SU-DHL-6 (cell line): ENCODE measurements around the gene GLI3.
A peak's percentile ranks its signal among the peaks of the same experiment; 100 is the strongest.

Experiments used
- H2AFZ ChIP-seq: fragments of 200-600 bp; sonication (generic); 2 replicates; pipeline ENCODE4 v1.6.1; 2014; ENCODE audit warnings: low read depth, mild to moderate bottlenecking, moderate library complexity, mixed read lengths, antibody characterized with exemption, low read length; ENCODE audit not compliant: severe bottlenecking
- H3F3A ChIP-seq: fragments of 200-600 bp; shearing (Covaris generic); 2 replicates; pipeline ENCODE4 v1.6.0; 2016; ENCODE audit warnings: antibody characterized with exemption, mild to moderate bottlenecking; ENCODE audit not compliant: insufficient read depth
- H3K27ac ChIP-seq: fragments of 200-600 bp; sonication (generic); 2 replicates; pipeline ENCODE4 v1.5.1; 2016; ENCODE audit warnings: low read depth, mild to moderate bottlenecking, low read length, moderate library complexity, mixed read lengths
- H3K27me3 ChIP-seq: fragments of 200-600 bp; sonication (generic), shearing (Covaris generic); 2 replicates; pipeline ENCODE4 v1.6.0; 2014; ENCODE audit warnings: mild to moderate bottlenecking, low read length
- H3K36me3 ChIP-seq: fragments of 200-600 bp; sonication (generic); 2 replicates; pipeline ENCODE4 v1.6.1; 2014; ENCODE audit warnings: mild to moderate bottlenecking, low read length, mixed read lengths
- H3K4me2 ChIP-seq: fragments of 300-600, 200-600 bp; shearing (Covaris generic), sonication (generic); 2 replicates; pipeline ENCODE4 v1.6.0; 2014; ENCODE audit warnings: low read length, low read depth, mild to moderate bottlenecking; ENCODE audit not compliant: poor library complexity, severe bottlenecking
- H3K4me3 ChIP-seq: fragments of 200-600 bp; sonication (generic); 2 replicates; pipeline ENCODE4 v1.5.1; 2014; ENCODE audit warnings: antibody characterized with exemption, low read length, mild to moderate bottlenecking, mixed read lengths; ENCODE audit not compliant: insufficient read depth, poor library complexity, severe bottlenecking
- H3K79me2 ChIP-seq: fragments of 200-600 bp; sonication (generic); 2 replicates; pipeline ENCODE4 v1.6.1; 2014; ENCODE audit warnings: mild to moderate bottlenecking, low read length, moderate library complexity; ENCODE audit not compliant: insufficient read depth
- H3K9ac ChIP-seq: fragments of 200-600 bp; sonication (generic); 2 replicates; pipeline ENCODE4 v1.7.0; 2014; ENCODE audit warnings: mild to moderate bottlenecking, low read length
- H3K9me2 ChIP-seq: fragments of 200-600 bp; sonication (generic); replicated peaks from 2 replicates; pipeline ENCODE4 v1.6.1; 2014; ENCODE audit warnings: low read length; ENCODE audit not compliant: insufficient read depth
- H3K9me3 ChIP-seq: fragments of 200-600 bp; sonication (generic); 2 replicates; pipeline ENCODE4 v1.6.1; 2014; ENCODE audit warnings: low read length, mixed read lengths; ENCODE audit not compliant: insufficient read depth
- H4K20me1 ChIP-seq: fragments of 200-600 bp; sonication (generic); 2 replicates; pipeline ENCODE4 v1.6.1; 2014; ENCODE audit warnings: low read depth, mild to moderate bottlenecking, antibody characterized with exemption, low read length, moderate library complexity, mixed read lengths
- CTCF ChIP-seq: fragments of 200-600 bp; sonication (generic); IDR thresholded peaks from one replicate; pipeline ENCODE4 v1.5.1; 2017; ENCODE audit warnings: antibody characterized with exemption, mild to moderate bottlenecking, low read length, moderate library complexity; ENCODE audit not compliant: insufficient read depth, poor library complexity, severe bottlenecking
- EZH2phosphoT487 ChIP-seq: fragments of 200-600 bp; sonication (generic), shearing (Covaris generic); conservative IDR thresholded peaks from 2 replicates; pipeline ENCODE4 v1.6.1; 2018; ENCODE audit warnings: mild to moderate bottlenecking, antibody characterized with exemption, low read length, moderate library complexity, mixed read lengths

Gene GLI3

DNA sequence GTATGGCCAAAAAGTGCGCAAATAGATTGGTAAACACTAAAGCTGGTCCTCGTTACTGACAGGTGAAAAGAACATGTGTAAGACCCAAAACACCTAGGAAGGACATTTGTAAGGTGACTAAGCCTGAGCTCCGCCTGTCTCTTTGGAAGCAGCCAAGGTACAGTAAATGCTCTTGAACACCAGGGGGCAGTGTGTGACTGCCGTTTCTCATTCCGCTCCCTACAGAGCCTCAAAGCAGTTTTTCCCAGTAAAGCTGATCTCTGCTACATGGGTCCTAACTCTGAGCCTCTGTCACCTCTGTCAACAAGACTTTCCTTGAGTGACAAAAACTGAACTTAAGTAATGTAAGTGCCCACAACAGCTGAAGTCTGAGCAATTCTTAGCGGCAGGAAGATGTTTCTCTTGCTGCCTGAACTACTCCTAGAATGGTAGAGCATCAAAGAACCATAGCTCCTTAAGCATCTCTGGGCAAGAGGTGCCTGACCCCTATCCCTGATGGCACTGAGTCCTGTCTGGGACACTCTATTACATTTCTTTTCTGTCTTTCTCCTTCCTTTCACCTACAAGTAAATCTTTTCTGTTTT, 296.2 kb downstream of the GLI3 start:
- Histone ChIP-seq H3K9ac (no peak overlapping the region), H2AFZ (no peak overlapping the region), H3K9me2 (no peaks in the 10 kb centered on the region), H4K20me1 (no peaks in the 10 kb centered on the region), H3K4me3 (no peak overlapping the region), H3K9me3 (no peaks in the 10 kb centered on the region), H3K27ac (no peak overlapping the region), H3K27me3 (no peaks in the 10 kb centered on the region), H3K79me2 (no peaks in the 10 kb centered on the region), H3K36me3 (no peaks in the 10 kb centered on the region), H3F3A (no peaks in the 10 kb centered on the region), H3K4me2 (no peak overlapping the region)
- no peak for TF ChIP-seq EZH2phosphoT487
- peak; percentile 85 for TF ChIP-seq CTCF

DNA sequence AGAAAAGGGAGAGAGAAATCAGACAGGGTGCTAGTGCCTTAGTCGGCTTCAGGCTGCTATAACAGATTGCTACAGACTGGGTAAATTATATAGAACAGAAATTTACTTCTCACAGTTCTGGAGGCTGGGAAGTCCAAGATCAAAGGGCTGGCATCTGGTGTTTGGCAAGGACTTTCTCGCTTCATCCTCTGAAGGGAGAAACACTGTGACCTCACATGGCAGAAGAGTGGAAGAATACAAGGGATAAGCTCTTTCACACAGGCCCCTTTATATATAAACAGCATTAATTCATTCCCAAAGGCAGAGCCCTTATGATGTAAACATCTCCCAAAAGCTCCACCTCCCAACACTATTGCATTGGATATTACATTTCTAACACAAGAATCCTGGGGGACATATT, 298.6 kb downstream of the GLI3 start:
- Histone ChIP-seq H3K9me2 (no peaks in the 10 kb centered on the region), H3K27ac (no peak overlapping the region), H3K27me3 (no peaks in the 10 kb centered on the region), H4K20me1 (no peaks in the 10 kb centered on the region), H3F3A (no peaks in the 10 kb centered on the region), H3K9me3 (no peaks in the 10 kb centered on the region), H2AFZ (no peak overlapping the region), H3K9ac (no peak overlapping the region), H3K79me2 (no peaks in the 10 kb centered on the region), H3K4me2 (no peak overlapping the region), H3K4me3 (no peak overlapping the region), H3K36me3 (no peaks in the 10 kb centered on the region)
- TF ChIP-seq CTCF (no peak), EZH2phosphoT487 (no peak)

DNA sequence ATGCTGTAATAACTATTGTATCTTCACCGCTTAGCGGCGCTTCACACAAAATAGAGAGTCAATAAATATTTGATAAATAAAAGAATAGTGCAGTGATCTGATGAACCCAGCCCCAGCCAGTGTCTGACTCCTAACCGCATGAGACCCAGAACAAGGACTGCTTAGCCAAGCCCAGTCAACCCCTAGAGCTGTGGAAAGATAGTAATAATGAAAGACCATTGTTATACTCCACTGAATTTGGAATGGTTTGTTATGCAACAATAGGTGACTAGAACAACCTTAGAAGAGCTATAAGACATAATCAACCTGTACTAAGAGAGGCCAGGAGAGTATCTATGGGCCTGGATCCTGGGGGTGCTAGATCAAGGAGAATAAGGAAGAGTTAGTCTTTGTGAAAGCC, 303.6 kb downstream of the GLI3 start:
- no peaks in the 10 kb centered on the region for H3F3A ChIP-seq
- no peaks in the 10 kb centered on the region for H3K9me3 ChIP-seq
- no peaks in the 10 kb centered on the region for H3K27me3 ChIP-seq
- no peak overlapping the region for H2AFZ ChIP-seq
- H3K4me2 ChIP-seq = no peak overlapping the region
- TF ChIP-seq CTCF (no peak), EZH2phosphoT487 (no peak)
- H4K20me1 ChIP-seq = no peaks in the 10 kb centered on the region
- H3K27ac ChIP-seq = no peak overlapping the region
- no peaks in the 10 kb centered on the region for H3K9me2 ChIP-seq
- no peaks in the 10 kb centered on the region for H3K36me3 ChIP-seq
- no peak overlapping the region for H3K4me3 ChIP-seq
- H3K9ac ChIP-seq = no peak overlapping the region
- no peaks in the 10 kb centered on the region for H3K79me2 ChIP-seq
